Measurements from ENCODE around the gene LYRM9.

LYRM9 gene

DNA sequence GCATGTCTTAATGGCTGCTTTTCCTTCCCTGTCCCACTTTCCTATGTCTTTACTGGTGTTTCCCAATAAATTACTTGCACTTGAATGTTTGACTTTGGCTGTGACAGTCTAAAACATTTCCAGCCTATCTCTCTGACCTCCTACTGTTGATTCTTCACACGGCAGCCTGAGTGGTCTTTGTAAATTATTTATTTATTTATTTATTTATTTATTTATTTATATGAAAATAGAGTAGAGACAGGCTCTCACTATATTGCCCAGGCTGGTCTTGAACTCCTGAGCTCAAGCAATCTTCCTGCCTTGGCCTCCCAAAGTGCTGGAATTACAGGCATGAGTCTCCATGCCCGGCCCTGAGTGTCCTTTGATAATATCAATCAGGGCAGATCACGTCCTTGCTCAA is 28.4 kb upstream of the LYRM9 start:
- POLR2A ChIA-PET = no interaction called here

More for the DNA sequence above, 28.4 kb upstream of the LYRM9 start:
- Histone ChIP-seq H3K4me3 (ENCODE audit: low read depth, low read length) (no peak overlapping the region), H3K27ac (ENCODE audit: extremely low read depth, low read depth, low read length) (no peak overlapping the region), H3K36me3 (ENCODE audit: control insufficient read depth in 2 of 2, insufficient read depth in 1 of 2, low read length in 2 of 2) (no peaks in the 10 kb centered on the region), H3K4me1 (ENCODE audit: control insufficient read depth, insufficient read depth, low read length) (no peaks in the 10 kb centered on the region), H3K9me3 (ENCODE audit: control insufficient read depth, insufficient read depth, low read depth, low read length) (no peaks in the 10 kb centered on the region)
- peak; percentile 39 for TF ChIP-seq ZNF555 (tag by site-specific recombination; conservative IDR thresholded peaks at IDR 0.05)
- no peak for TF ChIP-seq ZNF658 (tag by site-specific recombination; IDR thresholded peaks at IDR 0.05)
- no peak for TF ChIP-seq MYNN (tag by site-specific recombination; IDR thresholded peaks at IDR 0.05; ENCODE audit: borderline replicate concordance)
- peak; percentile 41; the same call in 1 of the 2 replicates for TF ChIP-seq ZBTB8A (tag by site-specific recombination; IDR thresholded peaks at IDR 0.05)
- peak; percentile 44; the same call in 1 of the 2 replicates for TF ChIP-seq ZNF266 (tag by site-specific recombination; IDR thresholded peaks at IDR 0.05; ENCODE audit: low read depth)
- peak; percentile 47; the same call in 1 of the 2 replicates for TF ChIP-seq ZNF623 (tag by site-specific recombination; IDR thresholded peaks at IDR 0.05)
- TF ChIP-seq ZBTB21 (tag by site-specific recombination; IDR thresholded peaks at IDR 0.05) = no peak
- TF ChIP-seq ZNF560 (tag by site-specific recombination; IDR thresholded peaks at IDR 0.05; ENCODE audit: borderline replicate concordance) = 0 out of 2 replicates have a peak, but pooled peaks have one; percentile 6
- TF ChIP-seq ZNF398 (tag by site-specific recombination; IDR thresholded peaks at IDR 0.05) = no peak
- peak; percentile 56 for TF ChIP-seq ZNF426 (tag by site-specific recombination; IDR thresholded peaks at IDR 0.05)
- TF ChIP-seq ZNF473 (tag by site-specific recombination; IDR thresholded peaks at IDR 0.05) = no peak
- TF ChIP-seq ZNF394 (tag by site-specific recombination; IDR thresholded peaks at IDR 0.05; ENCODE audit: borderline replicate concordance) = peak; percentile 74; the same call in 1 of the 2 replicates
- TF ChIP-seq ZNF510 (tag by site-specific recombination; IDR thresholded peaks at IDR 0.05; ENCODE audit: insufficient replicate concordance) = peak; percentile 47
- no peak for TF ChIP-seq ZBTB7A (tag by site-specific recombination; IDR thresholded peaks at IDR 0.05; ENCODE audit: low read depth)
- TF ChIP-seq ZNF571 (tag by site-specific recombination; IDR thresholded peaks at IDR 0.05) = no peak
- TF ChIP-seq ZBTB11 (tag by site-specific recombination; conservative IDR thresholded peaks at IDR 0.05; ENCODE audit: low read depth) = peak; percentile 55
- TF ChIP-seq KLF17 (tag by site-specific recombination; IDR thresholded peaks at IDR 0.05) = no peak
- no peak for TF ChIP-seq ZSCAN16 (tag by site-specific recombination; IDR thresholded peaks at IDR 0.05)
- no peak for TF ChIP-seq ZNF837 (tag by site-specific recombination; IDR thresholded peaks at IDR 0.05)
- TF ChIP-seq ZNF544 (tag by site-specific recombination; IDR thresholded peaks at IDR 0.05) = no peak
- TF ChIP-seq, protein P1, sequence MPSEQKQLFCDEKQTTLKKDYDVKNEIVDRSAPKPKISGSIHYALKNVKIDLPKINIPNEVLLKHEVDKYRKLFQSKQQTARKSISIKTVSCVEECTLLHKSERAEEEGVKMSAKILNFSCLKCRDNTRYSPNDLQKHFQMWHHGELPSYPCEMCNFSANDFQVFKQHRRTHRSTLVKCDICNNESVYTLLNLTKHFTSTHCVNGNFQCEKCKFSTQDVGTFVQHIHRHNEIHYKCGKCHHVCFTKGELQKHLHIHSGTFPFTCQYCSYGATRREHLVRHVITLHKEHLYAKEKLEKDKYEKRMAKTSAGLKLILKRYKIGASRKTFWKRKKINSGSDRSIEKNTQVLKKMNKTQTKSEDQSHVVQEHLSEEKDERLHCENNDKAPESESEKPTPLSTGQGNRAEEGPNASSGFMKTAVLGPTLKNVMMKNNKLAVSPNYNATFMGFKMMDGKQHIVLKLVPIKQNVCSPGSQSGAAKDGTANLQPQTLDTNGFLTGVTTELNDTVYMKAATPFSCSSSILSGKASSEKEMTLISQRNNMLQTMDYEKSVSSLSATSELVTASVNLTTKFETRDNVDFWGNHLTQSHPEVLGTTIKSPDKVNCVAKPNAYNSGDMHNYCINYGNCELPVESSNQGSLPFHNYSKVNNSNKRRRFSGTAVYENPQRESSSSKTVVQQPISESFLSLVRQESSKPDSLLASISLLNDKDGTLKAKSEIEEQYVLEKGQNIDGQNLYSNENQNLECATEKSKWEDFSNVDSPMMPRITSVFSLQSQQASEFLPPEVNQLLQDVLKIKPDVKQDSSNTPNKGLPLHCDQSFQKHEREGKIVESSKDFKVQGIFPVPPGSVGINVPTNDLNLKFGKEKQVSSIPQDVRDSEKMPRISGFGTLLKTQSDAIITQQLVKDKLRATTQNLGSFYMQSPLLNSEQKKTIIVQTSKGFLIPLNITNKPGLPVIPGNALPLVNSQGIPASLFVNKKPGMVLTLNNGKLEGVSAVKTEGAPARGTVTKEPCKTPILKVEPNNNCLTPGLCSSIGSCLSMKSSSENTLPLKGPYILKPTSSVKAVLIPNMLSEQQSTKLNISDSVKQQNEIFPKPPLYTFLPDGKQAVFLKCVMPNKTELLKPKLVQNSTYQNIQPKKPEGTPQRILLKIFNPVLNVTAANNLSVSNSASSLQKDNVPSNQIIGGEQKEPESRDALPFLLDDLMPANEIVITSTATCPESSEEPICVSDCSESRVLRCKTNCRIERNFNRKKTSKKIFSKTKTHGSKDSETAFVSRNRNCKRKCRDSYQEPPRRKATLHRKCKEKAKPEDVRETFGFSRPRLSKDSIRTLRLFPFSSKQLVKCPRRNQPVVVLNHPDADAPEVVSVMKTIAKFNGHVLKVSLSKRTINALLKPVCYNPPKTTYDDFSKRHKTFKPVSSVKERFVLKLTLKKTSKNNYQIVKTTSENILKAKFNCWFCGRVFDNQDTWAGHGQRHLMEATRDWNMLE (tag by site-specific recombination; conservative IDR thresholded peaks at IDR 0.05; ENCODE audit: low read depth) = peak; percentile 71; the same call in 1 of the 2 replicates
- CTCF ChIA-PET = interaction anchor here (1.4 kb wide), 1 partner anchor 28 kb away, joined by 6 read pairs; the partner anchor contains the start of gene LYRM9

Measured in HEK293 (cell line).